ENCODE data around the gene DDX39B.

The DDX39B gene

DNA sequence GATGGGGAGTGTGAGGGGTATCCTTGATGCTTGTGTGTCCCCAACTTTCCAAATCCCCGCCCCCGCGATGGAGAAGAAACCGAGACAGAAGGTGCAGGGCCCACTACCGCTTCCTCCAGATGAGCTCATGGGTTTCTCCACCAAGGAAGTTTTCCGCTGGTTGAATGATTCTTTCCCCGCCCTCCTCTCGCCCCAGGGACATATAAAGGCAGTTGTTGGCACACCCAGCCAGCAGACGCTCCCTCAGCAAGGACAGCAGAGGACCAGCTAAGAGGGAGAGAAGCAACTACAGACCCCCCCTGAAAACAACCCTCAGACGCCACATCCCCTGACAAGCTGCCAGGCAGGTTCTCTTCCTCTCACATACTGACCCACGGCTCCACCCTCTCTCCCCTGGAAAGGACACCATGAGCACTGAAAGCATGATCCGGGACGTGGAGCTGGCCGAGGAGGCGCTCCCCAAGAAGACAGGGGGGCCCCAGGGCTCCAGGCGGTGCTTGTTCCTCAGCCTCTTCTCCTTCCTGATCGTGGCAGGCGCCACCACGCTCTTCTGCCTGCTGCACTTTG lies 33.6 kb upstream of the DDX39B start, which contains the start of gene TNF:
Gene TNF (plus strand): TSS at position 231 of the 567 bp plus-strand sequence. CDS start 177 bp downstream, at position 408.
- peak; percentile 78 for DNase-seq

DNA sequence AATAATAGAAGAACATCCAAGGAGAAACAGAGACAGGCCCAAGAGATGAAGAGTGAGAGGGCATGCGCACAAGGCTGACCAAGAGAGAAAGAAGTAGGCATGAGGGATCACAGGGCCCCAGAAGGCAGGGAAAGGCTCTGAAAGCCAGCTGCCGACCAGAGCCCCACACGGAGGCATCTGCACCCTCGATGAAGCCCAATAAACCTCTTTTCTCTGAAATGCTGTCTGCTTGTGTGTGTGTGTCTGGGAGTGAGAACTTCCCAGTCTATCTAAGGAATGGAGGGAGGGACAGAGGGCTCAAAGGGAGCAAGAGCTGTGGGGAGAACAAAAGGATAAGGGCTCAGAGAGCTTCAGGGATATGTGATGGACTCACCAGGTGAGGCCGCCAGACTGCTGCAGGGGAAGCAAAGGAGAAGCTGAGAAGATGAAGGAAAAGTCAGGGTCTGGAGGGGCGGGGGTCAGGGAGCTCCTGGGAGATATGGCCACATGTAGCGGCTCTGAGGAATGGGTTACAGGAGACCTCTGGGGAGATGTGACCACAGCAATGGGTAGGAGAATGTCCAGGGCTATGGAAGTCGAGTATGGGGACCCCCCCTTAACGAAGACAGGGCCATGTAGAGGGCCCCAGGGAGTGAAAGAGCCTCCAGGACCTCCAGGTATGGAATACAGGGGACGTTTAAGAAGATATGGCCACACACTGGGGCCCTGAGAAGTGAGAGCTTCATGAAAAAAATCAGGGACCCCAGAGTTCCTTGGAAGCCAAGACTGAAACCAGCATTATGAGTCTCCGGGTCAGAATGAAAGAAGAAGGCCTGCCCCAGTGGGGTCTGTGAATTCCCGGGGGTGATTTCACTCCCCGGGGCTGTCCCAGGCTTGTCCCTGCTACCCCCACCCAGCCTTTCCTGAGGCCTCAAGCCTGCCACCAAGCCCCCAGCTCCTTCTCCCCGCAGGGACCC lies 32.6 kb upstream of the DDX39B start:
- DNase-seq, result no peak

DNA sequence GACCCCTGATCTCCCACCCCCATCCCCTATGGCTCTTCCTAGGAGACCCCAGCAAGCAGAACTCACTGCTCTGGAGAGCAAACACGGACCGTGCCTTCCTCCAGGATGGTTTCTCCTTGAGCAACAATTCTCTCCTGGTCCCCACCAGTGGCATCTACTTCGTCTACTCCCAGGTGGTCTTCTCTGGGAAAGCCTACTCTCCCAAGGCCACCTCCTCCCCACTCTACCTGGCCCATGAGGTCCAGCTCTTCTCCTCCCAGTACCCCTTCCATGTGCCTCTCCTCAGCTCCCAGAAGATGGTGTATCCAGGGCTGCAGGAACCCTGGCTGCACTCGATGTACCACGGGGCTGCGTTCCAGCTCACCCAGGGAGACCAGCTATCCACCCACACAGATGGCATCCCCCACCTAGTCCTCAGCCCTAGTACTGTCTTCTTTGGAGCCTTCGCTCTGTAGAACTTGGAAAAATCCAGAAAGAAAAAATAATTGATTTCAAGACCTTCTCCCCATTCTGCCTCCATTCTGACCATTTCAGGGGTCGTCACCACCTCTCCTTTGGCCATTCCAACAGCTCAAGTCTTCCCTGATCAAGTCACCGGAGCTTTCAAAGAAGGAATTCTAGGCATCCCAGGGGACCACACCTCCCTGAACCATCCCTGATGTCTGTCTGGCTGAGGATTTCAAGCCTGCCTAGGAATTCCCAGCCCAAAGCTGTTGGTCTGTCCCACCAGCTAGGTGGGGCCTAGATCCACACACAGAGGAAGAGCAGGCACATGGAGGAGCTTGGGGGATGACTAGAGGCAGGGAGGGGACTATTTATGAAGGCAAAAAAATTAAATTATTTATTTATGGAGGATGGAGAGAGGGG lies 31.7 kb upstream of the DDX39B start:
- no peak for DNase-seq

- peak; percentile 71 for DNase-seq
Observed at GRCh38 chr6:31572041-31572911, 30.5 kb upstream of the DDX39B start, which contains the start of gene LTA. TSS of gene LTA (plus strand) at chr6:31572289. CDS start at chr6:31572743, 454 bp downstream.

DNA sequence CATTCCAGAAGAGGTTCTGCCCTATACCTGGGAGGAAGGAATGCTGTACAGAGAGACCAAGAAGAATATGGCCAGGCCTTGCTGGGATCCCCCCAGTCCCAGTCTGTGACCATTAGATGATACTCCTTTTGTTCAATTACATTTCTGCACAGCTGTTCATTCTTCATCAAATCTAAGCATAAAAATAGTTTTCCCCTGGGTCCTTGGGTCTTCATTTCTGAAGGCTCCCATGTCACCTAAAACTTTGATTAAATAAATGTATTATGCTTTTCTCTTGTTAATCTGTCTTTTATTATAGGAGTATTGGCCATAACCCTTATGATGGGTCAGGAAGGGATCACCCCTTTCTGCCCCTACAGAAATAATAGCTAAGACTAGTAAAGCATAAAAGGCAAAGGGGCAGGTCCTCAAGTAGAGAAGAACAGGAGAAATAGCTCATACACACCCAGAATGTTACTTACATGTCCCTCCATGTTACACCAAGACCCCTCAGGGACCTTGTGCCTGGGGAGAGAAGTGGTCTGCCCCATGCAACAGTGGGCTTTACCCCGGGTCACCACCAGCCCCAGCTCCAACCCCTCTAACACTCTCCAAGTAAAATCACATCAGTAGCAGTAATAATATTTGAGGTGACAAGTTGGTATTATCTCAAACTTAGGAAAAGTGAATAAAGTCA lies 28.2 kb upstream of the DDX39B start:
- DNase-seq, result no peak

DNA sequence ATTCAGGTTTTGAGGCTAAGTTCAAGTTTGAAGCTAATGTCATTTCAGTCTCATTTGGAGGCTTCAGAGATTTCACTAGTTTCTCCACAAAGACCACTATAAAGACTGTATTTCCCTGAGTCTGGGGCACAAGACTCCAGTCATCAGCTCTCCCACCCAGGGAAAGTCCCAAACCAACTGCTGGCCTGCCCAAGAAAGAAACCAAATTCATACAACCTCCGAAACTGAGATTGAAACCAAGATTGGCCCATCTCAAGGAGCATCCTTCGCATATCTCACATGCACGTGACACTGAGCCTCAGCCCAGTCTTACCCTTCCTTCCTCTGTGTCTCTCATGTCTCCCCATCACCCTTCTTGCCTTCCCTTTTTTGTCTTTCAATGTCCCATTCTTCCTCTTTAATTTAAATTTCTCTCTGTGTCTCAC lies 26.7 kb upstream of the DDX39B start:
- no peak for DNase-seq

GRCh38 chr6:31567531-31568370 lies 25.9 kb upstream of the DDX39B start:
- no peak for DNase-seq

DNA sequence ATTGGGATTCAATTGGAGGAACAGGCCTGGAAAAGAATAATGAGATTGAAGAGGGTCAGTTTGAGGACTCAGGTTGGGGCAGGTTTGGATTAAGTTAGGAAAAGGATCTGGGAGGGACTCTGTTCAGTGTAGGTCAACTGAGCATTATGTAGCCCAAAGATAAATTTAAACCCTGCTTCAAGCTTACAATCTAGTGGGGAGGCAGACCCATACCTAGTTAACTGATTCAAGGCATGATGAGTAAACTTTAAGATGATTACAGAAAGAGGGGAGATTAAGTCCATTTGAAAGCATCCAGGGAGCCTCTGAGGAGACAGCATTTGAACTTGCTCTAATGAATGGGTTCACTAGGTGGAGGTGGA lies 18.9 kb upstream of the DDX39B start:
- no peak for DNase-seq

GRCh38 chr6:31559958-31560696 lies 18.3 kb upstream of the DDX39B start:
- no peak for DNase-seq

GRCh38 chr6:31559606-31559957 lies 17.8 kb upstream of the DDX39B start:
- no peak for DNase-seq

DNA sequence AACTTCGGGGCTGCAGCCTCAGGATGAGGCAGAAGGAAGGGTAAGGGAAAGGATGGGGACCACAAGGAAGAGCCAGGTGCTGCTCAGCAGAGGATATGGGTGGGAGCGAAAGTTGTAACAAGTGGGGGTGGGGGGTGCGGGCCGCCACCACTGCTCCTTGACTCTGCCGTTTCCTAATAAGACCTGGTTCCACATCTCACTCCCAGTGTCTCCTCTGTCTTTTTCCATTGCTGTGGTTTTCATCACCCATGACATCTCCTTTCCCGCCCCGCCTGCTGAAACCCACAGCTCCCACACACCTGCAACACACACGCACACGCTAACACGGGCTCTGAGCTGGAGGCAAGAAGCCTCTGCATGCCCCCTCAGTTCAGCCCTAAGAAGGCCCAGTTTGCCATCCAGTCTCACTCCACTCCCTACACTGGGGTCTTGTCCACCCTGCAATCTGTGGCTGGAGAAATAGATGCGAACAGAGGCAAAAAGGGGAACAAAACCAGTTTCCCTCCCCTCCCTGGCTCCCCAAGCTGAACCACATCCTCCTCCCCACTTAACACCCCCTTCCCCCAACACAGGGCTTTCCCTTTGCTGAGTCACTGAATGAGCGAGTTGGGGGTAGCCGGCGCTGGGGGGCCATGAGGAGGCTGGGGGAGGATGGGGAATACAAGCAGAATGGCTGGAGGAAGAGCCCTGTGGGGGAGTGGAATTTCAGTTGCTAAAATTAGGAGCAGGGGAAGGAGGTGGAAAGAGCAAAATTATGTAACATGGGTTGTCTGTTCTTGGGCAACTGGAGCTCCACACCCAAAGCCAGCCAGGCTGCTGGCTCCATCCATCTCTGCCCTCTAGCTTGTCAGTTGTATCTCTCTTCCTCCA lies 17.1 kb upstream of the DDX39B start:
- peak; percentile 57 for DNase-seq

- no peak for DNase-seq
Observed at GRCh38 chr6:31558318-31558625, 16.5 kb upstream of the DDX39B start.

- DNase-seq, result no peak
Observed at GRCh38 chr6:31557443-31558317, 15.9 kb upstream of the DDX39B start.

DNA sequence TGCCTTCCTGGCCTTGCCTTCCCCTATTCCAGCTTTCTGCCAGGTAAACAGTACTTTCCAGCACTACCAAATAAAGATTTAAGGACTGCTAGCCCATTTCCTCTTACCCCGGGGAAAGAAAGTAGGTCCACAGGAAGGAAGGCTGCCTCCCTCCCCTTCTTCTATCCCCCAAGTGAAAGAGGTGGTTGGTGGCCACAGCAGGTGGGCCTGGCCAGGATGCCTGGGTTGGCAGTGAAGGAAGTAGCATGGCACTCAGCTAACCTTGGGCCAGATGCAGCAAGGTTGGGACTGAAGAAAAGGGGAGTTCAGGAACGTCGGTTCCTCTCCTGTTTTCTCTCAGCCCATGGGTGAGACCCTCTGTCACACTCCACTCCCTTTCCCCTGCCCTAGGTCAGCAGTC lies 14.5 kb upstream of the DDX39B start:
- no peak for DNase-seq

DNA sequence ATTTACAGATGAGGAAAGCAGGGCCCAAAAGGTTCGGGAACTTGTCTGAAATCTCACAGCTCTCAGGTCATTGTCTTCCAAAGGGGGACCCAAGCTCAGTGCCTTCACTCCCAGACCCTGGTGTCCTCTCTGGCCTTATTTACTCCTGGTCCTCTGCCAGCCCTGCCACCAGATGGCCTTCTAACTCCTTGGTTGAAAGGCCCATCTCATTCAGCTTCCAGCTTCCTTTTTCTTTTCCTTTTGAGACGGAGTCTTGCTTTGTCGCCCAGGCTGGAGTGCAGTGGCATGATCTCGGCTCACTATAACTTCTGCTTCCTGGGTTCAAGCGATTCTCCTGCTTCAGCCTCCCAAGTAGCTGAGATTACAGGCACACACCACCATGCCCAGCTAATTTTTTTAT lies 9.6 kb upstream of the DDX39B start:
- DNase-seq, result peak; percentile 61

GRCh38 chr6:31548544-31548873 lies 6.7 kb upstream of the DDX39B start:
- DNase-seq, result no peak

GRCh38 chr6:31547727-31548543 lies 6.1 kb upstream of the DDX39B start:
- DNase-seq, result no peak
